Parathyroid adenoma (tissue), 2 donors: Measurements from ENCODE around the gene TRIM67.
"Not testable (repeated sequence)": the region's sequence is repeated elsewhere in the genome, so short reads cannot be mapped to it uniquely, and the experiment has no call there.

Experiments
- H2AFZ ChIP-seq: fragments of 300-600 bp; sonication (generic); one replicate; pipeline ENCODE4 v1.7.0; 2017; ENCODE audit warnings: antibody characterized with exemption, mild to moderate bottlenecking
- H3K27ac ChIP-seq: fragments of 300-600 bp; sonication (generic); one replicate; pipeline ENCODE4 v1.7.0; 2017
- H3K27me3 ChIP-seq: fragments of 300-600 bp; sonication (generic); one replicate; pipeline ENCODE4 v1.7.0; 2017; ENCODE audit warnings: low read length; ENCODE audit not compliant: control insufficient read depth, insufficient read depth
- H3K36me3 ChIP-seq: fragments of 300-600 bp; sonication (generic); one replicate; pipeline ENCODE4 v1.7.0; 2017; ENCODE audit warnings: low read length; ENCODE audit not compliant: control insufficient read depth, insufficient read depth
- H3K4me1 ChIP-seq: fragments of 300-600 bp; sonication (generic); one replicate; pipeline ENCODE4 v1.7.0; 2017; ENCODE audit warnings: control low read depth
- H3K4me2 ChIP-seq: fragments of 300-600 bp; sonication (generic); one replicate; pipeline ENCODE4 v1.7.0; 2017; ENCODE audit warnings: low read length
- H3K4me3 ChIP-seq: fragments of 300-600 bp; sonication (generic); one replicate; pipeline ENCODE4 v1.7.0; 2017; ENCODE audit warnings: low read depth, low read length
- H3K79me2 ChIP-seq: fragments of 300-600 bp; sonication (generic); one replicate; pipeline ENCODE4 v1.7.0; 2017; ENCODE audit warnings: control low read depth
- H3K9ac ChIP-seq: fragments of 300-600 bp; sonication (generic); one replicate; pipeline ENCODE4 v1.7.0; 2017; ENCODE audit warnings: mild to moderate bottlenecking
- H3K9me3 ChIP-seq: fragments of 300-600 bp; sonication (generic); one replicate; pipeline ENCODE4 v1.7.0; 2017; ENCODE audit warnings: low read length; ENCODE audit not compliant: control insufficient read depth
- CTCF ChIP-seq: fragments of 300-600 bp; sonication (generic); IDR thresholded peaks from one replicate; pipeline ENCODE4 v1.7.0; 2017; ENCODE audit warnings: antibody characterized with exemption, mild to moderate bottlenecking
- donor health status: primary hyperparathyroidism.

Gene TRIM67

GRCh38 chr1:231122143-231122542, 39.7 kb upstream of the TRIM67 start:
- no peak for TF ChIP-seq CTCF
- no peaks in the 10 kb centered on the region for H3K4me1 ChIP-seq
- no peak overlapping the region for H2AFZ ChIP-seq
- no peak overlapping the region for H3K27ac ChIP-seq
- H3K9me3 ChIP-seq, result no peaks in the 10 kb centered on the region
- H3K36me3 ChIP-seq, result no peaks in the 10 kb centered on the region
- no peak overlapping the region for H3K4me3 ChIP-seq
- no peak overlapping the region for H3K4me2 ChIP-seq
- H3K9ac ChIP-seq, result no peak overlapping the region
- H3K27me3 ChIP-seq, result no peaks in the 10 kb centered on the region
- no peaks in the 10 kb centered on the region for H3K79me2 ChIP-seq

GRCh38 chr1:231124746-231125145, 37.1 kb upstream of the TRIM67 start:
- no peak for TF ChIP-seq CTCF
- Histone ChIP-seq H3K4me1 (no peaks in the 10 kb centered on the region), H3K4me3 (no peak overlapping the region), H3K27ac (no peak overlapping the region), H2AFZ (no peak overlapping the region), H3K9ac (no peak overlapping the region), H3K79me2 (no peaks in the 10 kb centered on the region), H3K36me3 (no peaks in the 10 kb centered on the region), H3K9me3 (no peaks in the 10 kb centered on the region), H3K27me3 (no peaks in the 10 kb centered on the region), H3K4me2 (no peak overlapping the region)

- TF ChIP-seq CTCF, result no peak
- Histone ChIP-seq H3K27ac (no peak overlapping the region), H3K79me2 (no peaks in the 10 kb centered on the region), H3K36me3 (no peaks in the 10 kb centered on the region), H3K9me3 (no peaks in the 10 kb centered on the region), H3K4me2 (no peak overlapping the region), H2AFZ (no peak overlapping the region), H3K4me1 (no peaks in the 10 kb centered on the region), H3K9ac (no peak overlapping the region), H3K27me3 (no peaks in the 10 kb centered on the region), H3K4me3 (no peak overlapping the region)
Measured at GRCh38 chr1:231125972-231126580, 35.8 kb upstream of the TRIM67 start.

GRCh38 chr1:231127106-231127505, 34.8 kb upstream of the TRIM67 start:
- H3K4me2 ChIP-seq, H3K4me1 ChIP-seq, H3K4me3 ChIP-seq, H2AFZ ChIP-seq, H3K9me3 ChIP-seq, H3K36me3 ChIP-seq, H3K9ac ChIP-seq, H3K79me2 ChIP-seq, H3K27ac ChIP-seq, H3K27me3 ChIP-seq: not testable (repeated sequence)

GRCh38 chr1:231128471-231128870, 33.4 kb upstream of the TRIM67 start:
- H3K4me3 ChIP-seq, H3K79me2 ChIP-seq, H3K4me2 ChIP-seq, H3K9me3 ChIP-seq, H3K9ac ChIP-seq, H3K27ac ChIP-seq, H2AFZ ChIP-seq, H3K27me3 ChIP-seq, H3K36me3 ChIP-seq, H3K4me1 ChIP-seq: not testable (repeated sequence)

GRCh38 chr1:231130544-231130943, 31.3 kb upstream of the TRIM67 start:
- no peak for TF ChIP-seq CTCF
- no peak overlapping the region for H3K9ac ChIP-seq
- H3K4me2 ChIP-seq, result no peak overlapping the region
- no peak overlapping the region for H3K27ac ChIP-seq
- no peaks in the 10 kb centered on the region for H3K4me1 ChIP-seq
- no peak overlapping the region for H3K4me3 ChIP-seq
- no peaks in the 10 kb centered on the region for H3K9me3 ChIP-seq
- no peaks in the 10 kb centered on the region for H3K36me3 ChIP-seq
- no peak overlapping the region for H2AFZ ChIP-seq
- H3K79me2 ChIP-seq, result no peaks in the 10 kb centered on the region
- H3K27me3 ChIP-seq, result no peaks in the 10 kb centered on the region

GRCh38 chr1:231132591-231132990, 29.3 kb upstream of the TRIM67 start:
- not testable (repeated sequence) for H3K9ac ChIP-seq, H3K36me3 ChIP-seq, H2AFZ ChIP-seq, H3K4me3 ChIP-seq, H3K9me3 ChIP-seq, H3K79me2 ChIP-seq, H3K4me2 ChIP-seq, H3K27ac ChIP-seq, H3K4me1 ChIP-seq, H3K27me3 ChIP-seq
